ENCODE results near the gene BCL7C.

Gene BCL7C

DNA sequence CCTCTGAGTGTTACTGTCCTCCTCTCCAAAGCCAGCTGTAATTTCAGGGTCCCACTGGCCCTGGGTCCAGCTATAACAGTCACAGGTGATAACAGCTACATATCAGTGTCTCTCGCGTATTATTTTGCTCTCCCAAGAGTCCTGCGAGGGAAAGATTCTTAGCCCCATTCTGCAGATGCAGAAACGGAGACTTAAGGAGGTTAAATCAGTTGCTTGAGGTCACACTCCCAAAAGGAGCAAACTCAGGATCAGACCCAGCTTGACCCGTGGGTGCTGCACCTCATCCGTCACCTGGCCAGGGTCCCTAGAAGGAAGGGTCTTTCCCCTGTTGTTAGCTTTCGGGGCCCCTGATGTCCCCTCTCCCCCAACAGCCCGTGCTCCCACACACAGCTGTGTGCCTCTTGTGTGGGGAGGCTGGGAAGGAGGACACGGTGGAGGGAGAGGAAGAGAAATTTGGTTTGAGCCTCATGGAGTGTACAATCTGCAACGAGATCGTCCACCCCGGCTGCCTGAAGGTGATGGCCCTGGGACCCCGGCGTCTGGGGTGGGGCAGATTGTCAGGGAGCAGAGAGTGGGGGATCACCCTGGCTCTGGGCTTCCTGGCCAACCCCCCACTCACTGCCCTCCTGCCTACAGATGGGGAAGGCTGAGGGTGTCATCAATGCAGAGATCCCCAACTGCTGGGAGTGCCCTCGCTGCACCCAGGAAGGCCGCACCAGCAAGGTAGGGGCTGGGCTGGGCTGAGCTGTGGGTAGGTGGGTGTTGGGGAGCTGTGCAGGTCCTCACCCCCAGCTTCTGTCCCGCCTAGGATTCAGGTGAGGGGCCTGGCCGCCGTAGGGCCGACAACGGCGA, 33.3 kb upstream of the BCL7C start:
- peaks cover 6% of the 10 kb centered on the region for H3K4me1 ChIP-seq (ENCODE audit: control insufficient read depth, insufficient read depth, low read length)
- H3K9ac ChIP-seq (ENCODE audit: low read length): no peak overlapping the region
- no peaks in the 10 kb centered on the region for H3K9me3 ChIP-seq (ENCODE audit: control insufficient read depth, low read length)
- H3K36me3 ChIP-seq (ENCODE audit: control insufficient read depth, insufficient read depth, low read length): peaks cover 3% of the 10 kb centered on the region
- H3K4me3 ChIP-seq (ENCODE audit: low read length): no peak overlapping the region
- H3K27me3 ChIP-seq (ENCODE audit: control insufficient read depth, insufficient read depth, low read length): no peaks in the 10 kb centered on the region

DNA sequence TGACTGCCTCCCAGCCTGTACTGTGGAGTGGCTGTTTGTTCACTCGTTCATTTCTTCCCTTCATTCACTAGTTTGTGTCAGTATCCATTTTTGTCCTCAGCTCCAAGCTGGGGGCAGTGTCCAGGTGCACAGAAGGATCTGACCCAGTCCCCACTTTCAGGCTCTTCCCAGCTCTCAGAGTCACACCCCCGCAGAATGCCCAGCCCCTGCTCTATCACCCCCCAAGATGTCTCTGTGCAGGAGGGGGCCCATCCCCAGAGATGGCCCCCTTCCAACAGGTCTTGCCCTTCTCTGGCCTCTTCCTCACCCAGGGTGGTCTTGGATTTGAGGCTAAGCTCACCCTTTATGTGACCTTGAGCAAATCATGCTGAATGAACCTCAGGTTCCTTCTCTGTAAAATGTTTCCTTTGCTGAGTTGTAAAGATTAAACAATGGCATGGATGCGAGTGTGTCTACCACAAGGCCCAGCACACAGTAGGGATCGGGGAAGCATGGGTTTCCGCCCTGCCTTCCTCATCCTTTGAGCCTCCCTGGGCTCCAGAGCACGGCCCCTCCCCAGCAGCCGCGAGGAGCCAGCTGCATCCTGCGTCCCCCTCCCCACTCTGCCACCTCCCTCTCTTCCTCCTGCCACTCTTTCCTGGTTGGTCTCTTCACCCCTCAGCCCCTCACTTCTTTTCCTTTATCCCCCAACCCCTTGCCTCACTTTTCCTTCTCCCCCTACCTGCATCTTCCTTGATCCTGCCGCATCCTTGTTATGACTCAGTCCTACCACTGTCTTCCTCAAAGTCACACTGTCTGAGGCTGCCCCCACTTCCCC, 32.3 kb upstream of the BCL7C start:
- H3K9ac ChIP-seq (ENCODE audit: low read length): no peak overlapping the region
- no peaks in the 10 kb centered on the region for H3K36me3 ChIP-seq (ENCODE audit: control insufficient read depth, insufficient read depth, low read length)
- peaks cover 11% of the 10 kb centered on the region for H3K4me1 ChIP-seq (ENCODE audit: control insufficient read depth, insufficient read depth, low read length)
- H3K4me3 ChIP-seq (ENCODE audit: low read length): no peak overlapping the region
- no peaks in the 10 kb centered on the region for H3K9me3 ChIP-seq (ENCODE audit: control insufficient read depth, low read length)
- H3K27me3 ChIP-seq (ENCODE audit: control insufficient read depth, insufficient read depth, low read length): no peaks in the 10 kb centered on the region

DNA sequence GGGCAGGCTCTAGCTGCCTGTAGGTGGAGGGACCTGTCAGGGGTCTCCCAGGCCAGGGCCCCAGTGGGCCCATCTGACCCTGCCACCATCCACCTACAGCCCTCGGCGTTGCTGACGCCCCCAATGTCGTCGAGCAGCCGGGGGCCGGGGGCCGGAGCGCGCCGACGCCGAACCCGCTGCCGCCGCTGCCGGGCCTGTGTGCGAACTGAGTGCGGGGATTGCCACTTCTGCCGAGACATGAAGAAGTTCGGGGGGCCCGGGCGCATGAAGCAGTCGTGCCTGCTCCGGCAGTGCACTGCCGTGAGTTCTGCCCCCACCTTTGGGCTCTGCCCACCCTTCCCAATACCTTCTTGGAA, 31.7 kb upstream of the BCL7C start:
- H3K36me3 ChIP-seq (ENCODE audit: control insufficient read depth, insufficient read depth, low read length): no peaks in the 10 kb centered on the region
- H3K9ac ChIP-seq (ENCODE audit: low read length): no peak overlapping the region
- H3K4me3 ChIP-seq (ENCODE audit: low read length): no peak overlapping the region
- no peaks in the 10 kb centered on the region for H3K9me3 ChIP-seq (ENCODE audit: control insufficient read depth, low read length)
- H3K4me1 ChIP-seq (ENCODE audit: control insufficient read depth, insufficient read depth, low read length): peaks cover 12% of the 10 kb centered on the region
- no peaks in the 10 kb centered on the region for H3K27me3 ChIP-seq (ENCODE audit: control insufficient read depth, insufficient read depth, low read length)

DNA sequence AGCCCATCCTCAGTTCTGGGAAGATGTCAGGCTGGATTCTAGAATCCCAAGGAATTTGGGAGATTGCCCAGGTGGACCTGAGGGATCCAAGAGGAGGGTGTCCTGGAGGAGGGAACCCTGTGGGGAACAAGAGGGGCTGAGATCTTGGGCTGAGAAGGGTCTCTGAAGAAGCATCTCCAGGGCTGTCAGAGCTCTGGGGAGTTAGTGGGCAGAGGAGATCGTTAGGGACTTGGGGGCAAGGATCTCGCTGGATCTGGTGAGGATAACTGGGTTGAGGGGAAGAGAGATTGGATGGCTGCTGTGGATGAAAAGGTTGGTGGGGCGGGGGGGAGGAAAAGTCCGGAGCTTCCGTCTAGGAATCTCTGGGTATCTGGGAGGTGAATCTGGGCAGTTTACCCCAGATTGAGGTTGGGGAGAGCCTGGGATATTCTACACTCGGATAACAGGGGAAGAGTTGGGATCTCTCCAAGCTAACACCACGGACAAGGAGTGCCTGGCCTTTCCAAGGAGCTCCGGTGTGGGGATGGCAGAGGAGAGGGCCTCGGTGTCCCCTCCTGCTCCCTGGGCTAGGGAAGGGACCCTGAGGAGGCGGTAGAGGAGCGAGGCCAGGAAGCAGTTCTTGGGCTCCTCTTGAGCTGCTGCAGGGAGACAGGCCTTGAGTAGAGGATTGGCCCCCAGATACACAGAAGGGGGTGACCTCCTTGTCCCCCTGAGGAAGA, 31.2 kb upstream of the BCL7C start:
- peak overlapping the region; percentile 33 for H3K9ac ChIP-seq (ENCODE audit: low read length)
- peaks cover 12% of the 10 kb centered on the region for H3K4me1 ChIP-seq (ENCODE audit: control insufficient read depth, insufficient read depth, low read length)
- no peaks in the 10 kb centered on the region for H3K27me3 ChIP-seq (ENCODE audit: control insufficient read depth, insufficient read depth, low read length)
- no peaks in the 10 kb centered on the region for H3K36me3 ChIP-seq (ENCODE audit: control insufficient read depth, insufficient read depth, low read length)
- H3K9me3 ChIP-seq (ENCODE audit: control insufficient read depth, low read length): no peaks in the 10 kb centered on the region
- no peak overlapping the region for H3K4me3 ChIP-seq (ENCODE audit: low read length)

DNA sequence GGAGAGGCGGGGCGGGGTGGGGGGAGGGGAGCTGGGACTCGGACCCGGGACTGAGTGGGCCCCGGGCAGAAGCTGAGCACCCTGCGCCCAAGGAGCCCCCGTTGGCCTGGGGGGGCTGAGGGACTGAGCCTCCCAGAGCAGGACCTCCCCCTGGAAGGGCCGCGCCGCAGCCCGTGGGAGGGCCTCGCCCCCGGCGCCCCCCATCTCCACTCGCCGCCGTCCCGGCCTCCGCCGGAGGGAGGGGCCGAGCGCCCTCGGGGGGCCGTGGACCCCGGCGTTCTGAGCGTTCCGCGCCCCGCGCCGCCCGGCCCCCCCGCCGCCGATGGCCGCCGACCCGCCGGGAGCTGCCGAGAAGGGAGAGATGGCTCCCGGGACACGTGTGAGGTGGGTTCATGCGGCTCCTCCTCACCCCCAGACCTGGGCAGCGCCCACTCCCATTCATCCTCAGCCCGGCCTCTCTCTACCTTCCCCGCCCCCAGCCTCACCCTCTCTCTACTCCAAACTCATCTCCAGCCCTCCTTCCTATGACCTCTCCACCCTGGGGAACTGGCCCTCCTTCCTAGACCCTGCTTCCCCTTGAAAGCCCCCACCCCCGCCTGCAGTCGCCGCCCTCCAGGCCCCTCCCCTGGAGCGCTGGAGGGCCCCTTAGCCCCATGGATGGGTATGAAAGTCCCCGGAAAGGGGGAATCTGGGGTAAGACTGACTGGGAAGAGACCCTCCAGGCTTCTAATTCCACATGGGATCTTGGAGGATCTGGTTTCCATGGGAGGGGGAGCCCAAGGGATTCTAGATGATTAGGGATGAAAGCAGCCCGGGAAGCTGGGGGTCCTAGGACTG, 30.4 kb upstream of the BCL7C start:
- Histone ChIP-seq H3K9me3 (ENCODE audit: control insufficient read depth, low read length) (no peaks in the 10 kb centered on the region), H3K4me1 (ENCODE audit: control insufficient read depth, insufficient read depth, low read length) (peaks cover 12% of the 10 kb centered on the region), H3K27me3 (ENCODE audit: control insufficient read depth, insufficient read depth, low read length) (no peaks in the 10 kb centered on the region), H3K4me3 (ENCODE audit: low read length) (no peak overlapping the region), H3K9ac (ENCODE audit: low read length) (peak overlapping the region; percentile 33), H3K36me3 (ENCODE audit: control insufficient read depth, insufficient read depth, low read length) (no peaks in the 10 kb centered on the region)

DNA sequence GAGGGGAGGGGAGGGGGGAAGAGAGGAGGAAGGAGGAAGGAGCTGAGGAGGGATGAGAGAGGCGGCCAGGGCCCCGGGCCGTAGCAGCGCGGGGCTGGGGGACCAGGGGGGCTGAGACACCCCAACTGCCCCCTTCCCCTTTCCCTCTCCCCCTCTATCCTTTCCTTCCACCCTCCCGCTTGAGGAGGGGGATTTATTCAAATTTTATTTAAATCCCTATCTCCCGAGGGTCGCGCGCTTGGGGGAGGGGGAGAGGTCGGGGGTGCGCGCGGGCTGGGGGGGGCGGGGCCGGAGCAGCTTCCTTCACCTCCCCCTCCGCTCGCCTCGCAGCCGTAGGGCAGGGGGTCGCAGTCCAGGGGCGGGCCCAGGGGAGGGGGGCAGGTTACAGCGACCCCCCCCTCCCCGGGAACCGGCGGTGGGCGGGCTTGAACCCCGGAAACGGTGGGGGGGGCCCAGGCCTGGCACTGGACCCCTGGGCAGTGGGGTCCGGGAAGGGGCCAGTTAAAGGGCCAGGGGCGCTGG, 29.7 kb upstream of the BCL7C start, which contains the start of gene FBXL19:
Gene FBXL19, plus strand, starts transcription at position 19 of the 522 bp plus-strand sequence. CDS start 2,183 bp downstream, outside the sequence.
- Histone ChIP-seq H3K9me3 (ENCODE audit: control insufficient read depth, low read length) (no peaks in the 10 kb centered on the region), H3K9ac (ENCODE audit: low read length) (peak within 1 kb of the TSS; percentile 64), H3K4me1 (ENCODE audit: control insufficient read depth, insufficient read depth, low read length) (peaks cover 12% of the 10 kb centered on the region), H3K27me3 (ENCODE audit: control insufficient read depth, insufficient read depth, low read length) (no peaks in the 10 kb centered on the region), H3K36me3 (ENCODE audit: control insufficient read depth, insufficient read depth, low read length) (no peaks in the 10 kb centered on the region), H3K4me3 (ENCODE audit: low read length) (peak within 1 kb of the TSS; percentile 78)

DNA sequence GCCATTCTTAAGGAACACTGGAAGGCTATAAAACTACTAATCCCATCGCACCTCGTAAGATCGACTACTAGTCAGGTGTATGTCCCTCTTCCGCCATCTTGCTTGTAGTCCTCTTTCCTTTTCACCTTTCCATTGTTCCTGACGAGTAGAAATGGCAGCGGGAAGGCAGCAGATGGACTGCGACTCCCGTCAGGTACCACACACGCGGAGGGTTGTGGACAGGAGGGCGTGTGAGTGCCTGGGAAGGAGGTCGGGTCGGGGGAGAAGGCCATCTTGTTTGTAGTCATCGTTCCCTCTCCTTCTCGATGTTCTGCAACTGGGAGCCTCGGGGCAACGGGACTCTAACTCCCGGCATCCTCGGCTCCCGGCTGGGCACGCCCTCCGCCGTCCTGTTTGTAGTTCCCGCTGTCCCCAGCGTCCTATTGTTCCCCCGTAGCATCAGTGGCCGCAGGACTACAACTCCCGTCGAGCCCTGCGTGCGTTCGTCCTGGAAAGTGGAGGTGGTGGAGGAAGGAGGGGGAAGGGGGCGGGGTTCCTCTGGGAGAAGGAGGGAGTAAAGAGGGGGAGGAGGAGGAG, 29.2 kb upstream of the BCL7C start:
- no peaks in the 10 kb centered on the region for H3K27me3 ChIP-seq (ENCODE audit: control insufficient read depth, insufficient read depth, low read length)
- H3K4me3 ChIP-seq (ENCODE audit: low read length): peak overlapping the region; percentile 78

DNA sequence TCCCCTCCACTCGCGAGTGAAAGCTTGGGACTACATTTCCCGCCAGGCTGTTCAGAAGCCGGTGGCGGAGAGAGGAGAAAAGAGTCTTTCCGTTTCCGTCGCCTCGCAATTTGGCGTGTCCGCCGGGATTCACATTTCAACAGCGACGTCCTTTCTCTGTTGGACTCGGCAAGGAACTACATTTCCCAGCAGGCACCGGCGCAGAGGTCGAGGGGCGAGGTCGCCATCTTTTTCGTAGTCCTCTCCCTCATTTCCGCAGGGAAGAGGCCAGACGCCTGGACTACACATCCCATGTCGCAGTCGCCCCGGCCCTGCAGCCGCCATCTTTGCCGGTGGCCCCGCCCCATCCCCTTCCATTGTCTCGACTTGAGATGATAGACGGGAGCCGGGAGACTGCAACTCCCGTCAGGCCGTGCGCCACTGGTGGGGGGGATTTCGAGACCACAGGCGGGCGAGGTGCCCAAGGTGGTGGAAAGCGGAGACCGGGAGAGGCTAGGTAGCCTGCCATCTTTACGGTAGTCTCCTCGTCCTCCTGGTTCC, 28.6 kb upstream of the BCL7C start:
- H3K27me3 ChIP-seq (ENCODE audit: control insufficient read depth, insufficient read depth, low read length): no peaks in the 10 kb centered on the region
- H3K9me3 ChIP-seq (ENCODE audit: control insufficient read depth, low read length): no peaks in the 10 kb centered on the region
- H3K9ac ChIP-seq (ENCODE audit: low read length): peak overlapping the region; percentile 64
- H3K36me3 ChIP-seq (ENCODE audit: control insufficient read depth, insufficient read depth, low read length): no peaks in the 10 kb centered on the region
- H3K4me3 ChIP-seq (ENCODE audit: low read length): peak overlapping the region; percentile 78
- peaks cover 12% of the 10 kb centered on the region for H3K4me1 ChIP-seq (ENCODE audit: control insufficient read depth, insufficient read depth, low read length)

More for the DNA sequence above, 29.2 kb upstream of the BCL7C start:
- no peaks in the 10 kb centered on the region for H3K9me3 ChIP-seq (ENCODE audit: control insufficient read depth, low read length)
- H3K9ac ChIP-seq (ENCODE audit: low read length): peak overlapping the region; percentile 56
- no peaks in the 10 kb centered on the region for H3K36me3 ChIP-seq (ENCODE audit: control insufficient read depth, insufficient read depth, low read length)
- H3K4me1 ChIP-seq (ENCODE audit: control insufficient read depth, insufficient read depth, low read length): peaks cover 12% of the 10 kb centered on the region

DNA sequence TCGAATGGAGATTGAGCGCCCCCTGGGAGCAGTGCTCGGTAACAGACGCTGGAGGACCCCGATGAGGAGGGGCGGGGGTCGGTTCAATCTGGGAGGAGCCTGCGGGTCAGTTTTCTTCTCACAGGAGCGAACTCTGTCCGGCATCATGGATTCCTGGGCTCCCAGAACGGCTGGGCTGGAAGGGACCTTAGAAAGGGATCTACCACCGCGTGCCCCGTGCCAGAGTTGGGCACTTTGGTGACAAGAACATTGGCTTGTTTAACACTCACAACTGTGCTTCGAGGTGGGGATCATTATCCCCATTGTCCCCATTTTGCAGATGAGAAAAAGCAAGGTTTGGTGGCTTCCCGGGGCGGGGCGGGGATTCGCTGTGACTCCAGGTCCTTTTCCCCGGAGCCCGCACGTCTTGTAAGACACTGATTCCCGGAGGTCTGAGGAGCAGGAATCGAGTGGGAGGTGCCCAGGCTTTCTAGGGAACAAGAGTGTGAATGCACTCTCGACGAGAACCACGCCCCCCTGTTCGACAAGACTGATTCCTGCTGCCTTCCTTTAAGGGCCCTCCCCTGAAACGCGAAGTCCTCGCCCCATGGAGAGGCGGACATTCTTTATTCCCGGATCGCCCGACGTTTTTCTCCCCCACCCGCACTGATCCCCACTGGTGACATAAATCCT, 28.0 kb upstream of the BCL7C start:
- H3K4me3 ChIP-seq (ENCODE audit: low read length): peak overlapping the region; percentile 45
- H3K27me3 ChIP-seq (ENCODE audit: control insufficient read depth, insufficient read depth, low read length): no peaks in the 10 kb centered on the region
- peaks cover 12% of the 10 kb centered on the region for H3K4me1 ChIP-seq (ENCODE audit: control insufficient read depth, insufficient read depth, low read length)
- no peaks in the 10 kb centered on the region for H3K36me3 ChIP-seq (ENCODE audit: control insufficient read depth, insufficient read depth, low read length)
- peak overlapping the region; percentile 64 for H3K9ac ChIP-seq (ENCODE audit: low read length)
- H3K9me3 ChIP-seq (ENCODE audit: control insufficient read depth, low read length): no peaks in the 10 kb centered on the region

DNA sequence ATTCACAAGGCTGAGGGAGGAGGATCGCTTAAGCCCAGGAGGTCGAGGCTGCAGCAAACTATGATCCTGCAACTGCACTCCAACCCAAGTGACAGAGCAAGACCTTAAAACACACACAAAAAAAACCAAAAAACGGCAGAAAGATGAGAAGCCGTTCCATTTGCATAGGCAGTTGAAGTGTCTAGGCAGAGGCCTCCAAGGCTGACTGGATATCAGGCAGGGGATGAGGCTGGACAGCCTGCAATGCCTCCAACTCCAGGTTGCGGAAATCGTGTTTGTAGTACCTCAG, 27.5 kb upstream of the BCL7C start:
- H3K9ac ChIP-seq (ENCODE audit: low read length): peak overlapping the region; percentile 64

More for the DNA sequence above, 27.5 kb upstream of the BCL7C start:
- no peaks in the 10 kb centered on the region for H3K36me3 ChIP-seq (ENCODE audit: control insufficient read depth, insufficient read depth, low read length)
- H3K4me3 ChIP-seq (ENCODE audit: low read length): peak overlapping the region; percentile 45
- no peaks in the 10 kb centered on the region for H3K9me3 ChIP-seq (ENCODE audit: control insufficient read depth, low read length)
- no peaks in the 10 kb centered on the region for H3K27me3 ChIP-seq (ENCODE audit: control insufficient read depth, insufficient read depth, low read length)
- H3K4me1 ChIP-seq (ENCODE audit: control insufficient read depth, insufficient read depth, low read length): peaks cover 12% of the 10 kb centered on the region
